ENCODE results near the gene SCNN1A.

DNA sequence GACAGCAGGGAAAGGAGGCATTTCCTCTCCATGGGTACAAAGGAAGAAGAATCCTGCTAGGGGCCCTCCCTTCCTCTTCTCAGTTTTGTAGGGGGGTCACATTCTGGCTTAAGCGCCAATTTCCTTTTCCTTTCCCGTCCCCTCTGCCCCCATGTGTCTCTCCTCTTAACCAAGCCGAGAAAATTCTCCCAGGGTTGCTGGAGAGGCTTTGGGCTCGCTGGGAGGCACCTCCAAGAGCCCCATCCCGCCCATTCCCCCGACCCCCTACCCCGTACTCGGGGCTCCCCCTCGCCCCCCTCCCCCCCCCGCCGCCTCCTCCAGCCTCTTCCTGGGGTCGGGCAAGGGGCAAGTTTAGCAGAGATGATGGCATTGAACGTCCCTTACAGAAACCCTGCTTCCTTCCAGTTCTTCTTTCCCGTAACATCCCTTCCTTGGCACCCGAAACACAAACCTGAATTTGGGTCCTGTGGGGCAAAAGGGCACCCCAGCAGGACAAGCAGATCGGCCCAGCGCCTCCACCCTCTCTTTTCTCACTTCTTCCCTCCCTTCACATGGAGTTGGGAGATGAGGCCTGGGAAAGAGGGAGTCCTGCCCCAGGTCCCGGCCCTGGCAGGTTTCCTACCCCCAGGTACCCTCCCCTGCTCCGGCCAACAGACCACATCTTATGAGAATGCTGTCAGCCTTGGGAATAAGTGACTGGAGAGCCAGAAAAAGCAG is 51.2 kb downstream of the SCNN1A start:
- no peak for TF ChIP-seq YY1 (IDR thresholded peaks at IDR 0.05; ENCODE audit: insufficient read depth, insufficient read length)
- no peak for TF ChIP-seq SUZ12 (IDR thresholded peaks at IDR 0.05; ENCODE audit: extremely low read depth, insufficient read depth, insufficient read length)

Measured in NT2/D1 (cell line).